Midbrain (tissue), 1 donor: ENCODE results near the gene STRADB.
"Not testable (repeated sequence)": the region's sequence is repeated elsewhere in the genome, so short reads cannot be mapped to it uniquely, and the experiment has no call there.

ENCODE experiments used
- DNase-seq: peaks from one replicate; lab custom pipeline; 2025; lab: John Stamatoyannopoulos, UW

The STRADB gene

GRCh38 chr2:201467666-201468065 lies 16.1 kb downstream of the STRADB start:
- DNase-seq: no peak

GRCh38 chr2:201470821-201471731 lies 19.5 kb downstream of the STRADB start:
- no peak for DNase-seq

GRCh38 chr2:201471732-201472393 lies 20.3 kb downstream of the STRADB start:
- no peak for DNase-seq

- DNase-seq: no peak
These were observed 20.9 kb downstream of the STRADB start for GRCh38 chr2:201472411-201472810.

- DNase-seq: no peak
These were observed 31.0 kb downstream of the STRADB start for GRCh38 chr2:201482543-201482942.

GRCh38 chr2:201483342-201483741 lies 31.8 kb downstream of the STRADB start:
- DNase-seq: no peak

GRCh38 chr2:201483758-201484157 lies 32.2 kb downstream of the STRADB start:
- DNase-seq: not testable (repeated sequence)

- no peak for DNase-seq
These were observed 33.3 kb downstream of the STRADB start for GRCh38 chr2:201484805-201485204.

- DNase-seq: no peak
These were observed 38.8 kb downstream of the STRADB start for GRCh38 chr2:201490291-201490690.

- DNase-seq: no peak
These were observed 45.2 kb downstream of the STRADB start for GRCh38 chr2:201496785-201497184.

GRCh38 chr2:201500534-201500933 lies 49.0 kb downstream of the STRADB start:
- no peak for DNase-seq

- no peak for DNase-seq
These were observed 51.2 kb downstream of the STRADB start for GRCh38 chr2:201502713-201503112.

GRCh38 chr2:201507725-201508124 lies 56.2 kb downstream of the STRADB start:
- no peak for DNase-seq

GRCh38 chr2:201513271-201513670 lies 61.7 kb downstream of the STRADB start:
- no peak for DNase-seq

- no peak for DNase-seq
These were observed 64.2 kb downstream of the STRADB start for GRCh38 chr2:201515573-201516246.

GRCh38 chr2:201517094-201517493 lies 65.6 kb downstream of the STRADB start:
- no peak for DNase-seq

- DNase-seq: no peak
These were observed 68.7 kb downstream of the STRADB start for GRCh38 chr2:201520201-201520600.

- no peak for DNase-seq
These were observed 71.4 kb downstream of the STRADB start for GRCh38 chr2:201522965-201523364.

- DNase-seq: no peak
These were observed 72.0 kb downstream of the STRADB start for GRCh38 chr2:201523506-201523905.
